ENCODE measurements around the gene USP7.
A peak's percentile ranks its signal among the peaks of the same experiment; 100 is the strongest.

USP7 gene

DNA sequence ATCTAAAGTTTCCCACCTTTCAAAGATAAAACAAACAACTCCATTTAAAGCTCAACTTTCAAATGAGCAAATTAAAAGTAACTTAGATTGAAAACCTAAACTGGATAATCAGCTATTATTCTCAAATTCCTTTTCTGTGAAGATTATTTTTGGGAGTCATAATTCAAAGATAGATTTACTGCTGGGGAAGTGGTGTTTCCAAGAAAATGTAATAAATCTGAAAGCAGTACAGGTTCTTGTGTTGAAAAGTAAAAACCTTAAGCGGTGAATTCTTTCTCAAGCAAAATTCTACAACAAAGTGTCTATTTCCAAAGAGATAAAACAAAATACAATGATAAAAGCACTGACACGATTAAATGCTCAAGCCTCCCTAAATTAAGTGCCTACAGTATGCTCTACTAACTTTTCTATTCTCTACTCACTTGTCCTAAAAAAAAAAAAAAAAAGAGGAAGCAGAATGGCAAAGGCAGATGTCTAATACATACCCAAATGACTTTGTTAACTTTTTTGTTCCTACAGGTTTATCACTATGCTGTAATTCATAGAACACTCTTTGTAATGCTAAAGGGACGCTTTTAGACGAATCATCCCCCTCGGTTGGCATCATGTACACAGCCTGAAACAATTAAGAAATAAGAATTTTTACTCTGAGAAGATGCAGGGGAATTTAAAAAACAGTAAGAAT, 47.0 kb downstream of the USP7 start:
- no peak for TF ChIP-seq GATA1 (IDR thresholded peaks at IDR 0.05; ENCODE audit: low read depth, low read length)
- no peak for TF ChIP-seq POLR2A (IDR thresholded peaks at IDR 0.05; ENCODE audit: low read length)
- DNase-seq, result no peak

DNA sequence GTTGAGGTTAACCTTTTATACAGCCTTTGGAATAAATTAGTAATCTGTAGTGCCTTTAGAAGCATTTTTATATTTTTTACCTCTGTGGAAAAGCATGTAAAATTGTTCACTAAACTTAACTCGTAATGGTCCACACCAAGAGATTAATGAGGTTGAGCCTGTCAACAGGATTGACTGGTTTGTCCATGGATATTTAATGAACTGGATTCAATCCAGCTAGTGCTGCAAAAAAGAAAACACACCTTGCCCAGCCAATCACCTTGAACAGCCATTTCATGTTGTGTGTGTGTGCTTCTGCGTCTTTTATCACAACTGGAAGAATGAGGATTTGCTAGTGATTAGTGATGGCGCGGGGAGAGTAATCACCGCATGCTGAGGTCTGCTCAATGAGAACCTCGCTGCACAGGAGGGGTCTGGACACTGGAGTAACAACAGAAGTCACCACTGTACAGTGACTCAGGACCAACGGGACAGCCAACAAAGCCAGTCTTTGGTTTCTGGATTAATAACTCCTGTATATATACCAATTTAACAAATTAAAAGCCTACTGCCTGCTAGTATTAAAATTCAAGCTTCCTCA, 47.9 kb downstream of the USP7 start:
- TF ChIP-seq POLR2A (IDR thresholded peaks at IDR 0.05; ENCODE audit: low read length) (no peak), GATA1 (IDR thresholded peaks at IDR 0.05; ENCODE audit: low read depth, low read length) (no peak)
- no peak for DNase-seq

DNA sequence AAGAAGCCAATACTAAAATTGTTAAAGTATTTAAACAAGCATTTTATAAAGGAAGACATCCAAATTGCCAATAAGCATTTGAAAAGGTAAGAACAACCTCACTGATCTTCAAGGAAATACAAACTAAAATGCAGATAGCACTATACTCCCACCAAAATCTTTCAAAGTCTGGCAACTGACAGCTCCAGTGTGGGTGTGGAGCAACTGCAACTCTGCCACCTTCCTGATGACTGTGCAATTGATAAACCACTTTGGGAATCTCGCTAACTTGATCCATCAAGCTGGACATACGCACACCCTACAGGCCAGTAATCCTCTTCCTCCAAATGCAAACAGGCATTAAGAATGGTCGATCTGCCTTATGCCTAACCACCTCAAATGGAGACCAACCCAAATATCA, 49.6 kb downstream of the USP7 start:
- no peak for TF ChIP-seq GATA1 (IDR thresholded peaks at IDR 0.05; ENCODE audit: low read depth, low read length)
- TF ChIP-seq POLR2A (IDR thresholded peaks at IDR 0.05; ENCODE audit: low read length), result no peak
- DNase-seq, result no peak

DNA sequence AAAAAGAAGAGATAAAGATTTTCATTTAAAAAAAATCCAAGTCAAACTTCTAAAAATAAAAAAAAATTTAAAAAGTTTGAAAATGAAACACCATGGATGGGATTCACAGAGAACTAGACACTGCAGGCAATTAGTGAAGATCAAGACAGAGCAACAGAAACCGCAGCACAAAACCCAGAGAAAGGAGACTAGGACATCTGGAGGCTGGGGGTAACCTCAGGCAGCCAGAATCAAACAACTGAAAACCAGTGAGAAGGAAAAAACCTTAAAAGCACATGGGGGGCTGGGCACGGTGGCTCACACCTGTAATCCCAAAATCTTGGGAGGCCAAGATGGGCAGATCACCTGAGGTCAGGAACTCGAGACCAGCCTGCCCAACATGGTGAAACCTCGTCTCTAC, 50.9 kb downstream of the USP7 start:
- no peak for DNase-seq
- TF ChIP-seq POLR2A (IDR thresholded peaks at IDR 0.05; ENCODE audit: low read length) (no peak), GATA1 (IDR thresholded peaks at IDR 0.05; ENCODE audit: low read depth, low read length) (no peak)

DNA sequence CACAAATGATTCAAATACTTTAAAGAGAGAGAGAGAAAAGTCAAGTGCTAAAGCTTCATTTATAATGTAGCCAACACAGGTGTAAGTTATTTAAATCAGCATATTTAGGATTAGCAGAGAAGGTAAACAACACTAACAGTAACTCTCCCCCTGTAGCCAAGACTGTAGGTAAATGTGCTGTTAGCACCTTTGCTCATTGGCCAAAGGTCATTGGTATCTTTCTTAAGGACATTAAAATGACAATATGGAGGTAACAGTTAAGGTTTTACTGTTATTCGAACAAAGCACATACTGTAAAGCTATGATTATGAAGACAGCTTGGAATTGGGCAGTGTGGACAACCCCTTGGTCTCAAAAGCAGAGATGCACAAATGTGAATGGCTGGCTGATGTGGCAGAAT, 52.9 kb downstream of the USP7 start:
- TF ChIP-seq GATA1 (IDR thresholded peaks at IDR 0.05; ENCODE audit: low read depth, low read length), result no peak

DNA sequence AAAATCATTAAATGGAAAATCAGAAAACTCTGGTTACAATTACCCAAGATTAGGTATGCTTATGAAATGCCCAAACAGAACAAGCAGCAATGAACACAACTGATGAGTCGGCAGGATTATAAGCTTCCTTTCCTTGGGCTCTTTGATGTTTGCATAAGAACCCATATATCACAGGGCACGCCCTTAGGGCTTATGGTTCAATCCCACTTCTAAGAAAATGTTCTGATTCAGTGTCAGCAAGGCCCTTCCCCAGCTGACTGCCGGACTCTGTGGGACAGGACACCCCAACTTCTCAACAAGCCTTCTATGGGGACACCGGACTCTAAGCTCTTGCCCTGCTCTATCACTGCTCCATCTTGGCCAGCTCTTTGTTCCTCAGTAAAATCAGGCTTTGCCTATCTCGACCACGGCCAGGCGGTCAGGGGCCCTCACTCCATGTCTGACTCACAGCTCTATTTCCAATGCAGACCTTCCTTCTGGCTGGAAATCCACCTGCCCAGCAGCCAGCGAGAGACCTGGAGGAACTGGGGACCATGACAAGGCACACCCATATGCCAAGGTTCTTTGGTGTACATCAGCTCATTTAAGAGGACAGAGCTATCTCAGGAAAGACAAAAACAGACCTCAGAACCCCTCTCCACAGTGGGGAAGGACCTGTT, 54.8 kb downstream of the USP7 start:
- no peak for TF ChIP-seq POLR2A (IDR thresholded peaks at IDR 0.05; ENCODE audit: low read length)
- TF ChIP-seq GATA1 (IDR thresholded peaks at IDR 0.05; ENCODE audit: low read depth, low read length), result no peak
- DNase-seq, result peak in 1 of 2 experiments; percentile 38

More for the DNA sequence above, 52.9 kb downstream of the USP7 start:
- no peak for DNase-seq

DNA sequence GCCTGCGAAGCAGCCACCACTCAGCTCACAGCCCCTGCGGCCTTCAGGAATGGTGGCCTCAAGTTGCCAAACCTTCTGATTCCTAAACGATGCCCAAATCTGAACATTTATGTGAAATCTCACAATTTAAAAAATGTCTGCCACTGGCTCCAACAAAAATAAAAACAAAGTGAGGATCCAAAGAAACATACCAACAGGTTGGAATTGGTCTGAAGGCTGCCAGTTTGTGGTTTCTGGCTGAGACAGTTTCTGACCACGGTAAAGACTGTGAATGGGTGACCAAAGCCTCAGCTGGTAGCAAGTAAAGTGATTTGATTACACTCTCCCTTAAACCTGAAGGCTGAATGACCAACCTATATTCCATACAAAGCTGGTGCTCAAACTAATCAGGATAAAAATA, 56.6 kb downstream of the USP7 start:
- no peak for DNase-seq
- TF ChIP-seq POLR2A (IDR thresholded peaks at IDR 0.05; ENCODE audit: low read length), result no peak
- no peak for TF ChIP-seq GATA1 (IDR thresholded peaks at IDR 0.05; ENCODE audit: low read depth, low read length)

DNA sequence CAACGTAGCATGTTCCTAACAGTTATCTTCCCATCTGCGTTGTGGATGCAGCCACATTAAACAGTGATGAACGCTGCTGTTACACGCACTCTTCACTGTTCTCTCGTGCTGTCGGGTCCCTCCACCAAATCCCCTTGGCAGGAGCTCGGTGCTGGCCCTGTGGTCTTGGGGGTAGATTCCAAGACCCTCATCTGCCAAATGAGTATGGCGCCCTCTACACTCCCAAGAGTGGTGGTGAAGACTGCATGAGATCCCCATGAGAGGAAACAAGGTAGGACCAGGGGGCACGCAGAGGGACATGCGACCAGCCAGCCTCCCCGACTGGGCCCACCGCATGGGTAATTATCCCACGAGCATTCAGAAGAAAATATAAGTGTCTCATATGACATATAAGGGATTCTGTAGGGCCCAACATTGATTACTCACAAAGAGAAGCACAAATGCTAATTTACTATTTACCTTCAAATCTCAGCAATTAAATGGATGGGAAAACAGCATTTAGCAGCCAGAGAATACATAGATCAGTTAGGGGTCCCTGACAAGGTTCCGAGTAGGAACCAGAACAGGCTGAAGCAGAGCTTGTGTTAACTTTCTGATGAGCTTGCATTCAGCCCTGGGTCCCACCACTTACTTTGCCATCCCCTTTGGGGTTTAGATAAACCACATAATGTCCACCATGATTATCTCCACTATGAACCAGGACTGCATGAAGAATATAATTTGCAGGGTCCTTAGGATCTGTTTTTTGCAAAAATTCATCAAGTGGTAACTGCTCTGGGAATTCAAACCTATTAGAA, 57.7 kb downstream of the USP7 start:
- peak in 1 of 2 experiments; percentile 21 for DNase-seq
- no peak for TF ChIP-seq GATA1 (IDR thresholded peaks at IDR 0.05; ENCODE audit: low read depth, low read length)
- TF ChIP-seq POLR2A (IDR thresholded peaks at IDR 0.05; ENCODE audit: low read length), result no peak

DNA sequence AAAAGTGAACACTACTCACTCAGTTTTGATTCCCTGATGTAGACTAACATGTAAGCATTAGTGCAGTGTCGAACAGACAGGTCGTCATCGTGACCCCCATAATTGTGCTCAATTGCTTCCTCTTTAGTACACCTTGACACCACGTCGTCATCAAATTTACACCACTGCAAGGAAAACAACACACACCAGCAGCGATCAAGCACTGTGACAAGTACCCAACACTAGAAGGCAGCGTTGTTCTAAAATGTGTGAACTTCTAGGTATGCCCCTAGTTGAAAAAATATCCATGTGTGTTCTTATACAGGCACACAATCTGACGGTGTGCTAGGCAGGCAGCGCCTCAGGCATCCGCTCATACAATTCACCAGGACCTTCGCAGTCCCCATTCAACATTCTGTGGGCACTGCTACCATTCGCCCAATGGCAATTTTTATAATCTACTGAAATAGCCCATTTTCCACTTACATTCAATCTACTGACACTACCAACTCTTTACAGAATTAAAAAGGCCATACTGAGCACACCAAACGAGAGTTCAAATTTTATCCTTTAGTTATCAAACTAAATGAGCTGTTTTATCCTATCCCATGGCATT, 58.4 kb downstream of the USP7 start:
- DNase-seq, result peak; percentile 45 to 61
- TF ChIP-seq GATA1 (IDR thresholded peaks at IDR 0.05; ENCODE audit: low read depth, low read length), result no peak
- no peak for TF ChIP-seq POLR2A (IDR thresholded peaks at IDR 0.05; ENCODE audit: low read length)

DNA sequence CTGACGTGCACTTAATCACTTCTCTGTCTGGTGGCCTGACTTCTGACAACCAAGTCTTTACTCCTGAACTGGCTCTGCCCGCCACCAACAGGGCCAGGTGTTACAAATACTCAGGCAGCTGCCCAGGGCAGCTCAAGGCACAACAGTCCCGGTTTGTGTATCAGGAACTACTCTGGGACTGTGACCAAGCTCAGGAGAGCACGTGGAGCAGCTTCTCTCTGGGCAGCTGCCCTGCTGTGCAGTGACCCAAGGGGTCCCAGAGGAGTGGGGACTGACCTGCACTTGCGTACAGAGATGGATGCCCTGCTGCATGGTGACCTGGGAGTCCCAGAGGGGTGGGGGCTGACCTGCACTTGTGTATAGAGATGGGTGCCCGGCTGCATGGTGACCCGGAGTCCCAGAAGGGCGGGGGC, 59.7 kb downstream of the USP7 start:
- DNase-seq, result no peak
- no peak for TF ChIP-seq POLR2A (IDR thresholded peaks at IDR 0.05; ENCODE audit: low read length)

DNA sequence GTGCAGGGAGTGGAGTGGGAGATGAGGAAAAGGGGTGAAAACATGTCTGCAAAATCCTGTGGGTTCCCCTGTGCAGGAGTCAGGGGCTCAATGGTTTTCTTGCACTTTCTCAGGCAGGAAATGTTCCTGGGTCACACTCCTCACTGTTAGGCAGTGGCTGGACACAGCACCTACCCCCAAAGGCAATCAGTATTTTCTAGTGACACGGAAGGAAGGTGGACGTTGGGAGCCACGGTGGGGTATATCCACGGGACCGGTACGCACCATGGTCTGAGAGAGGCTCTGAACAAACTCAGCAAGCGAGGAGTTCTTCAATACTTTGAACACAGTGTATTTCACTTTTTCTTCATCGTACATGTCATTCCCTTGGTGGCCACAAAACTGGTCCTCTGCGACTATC, 60.7 kb downstream of the USP7 start:
- no peak for DNase-seq
- TF ChIP-seq POLR2A (IDR thresholded peaks at IDR 0.05; ENCODE audit: low read length) (no peak), GATA1 (IDR thresholded peaks at IDR 0.05; ENCODE audit: low read depth, low read length) (no peak)

DNA sequence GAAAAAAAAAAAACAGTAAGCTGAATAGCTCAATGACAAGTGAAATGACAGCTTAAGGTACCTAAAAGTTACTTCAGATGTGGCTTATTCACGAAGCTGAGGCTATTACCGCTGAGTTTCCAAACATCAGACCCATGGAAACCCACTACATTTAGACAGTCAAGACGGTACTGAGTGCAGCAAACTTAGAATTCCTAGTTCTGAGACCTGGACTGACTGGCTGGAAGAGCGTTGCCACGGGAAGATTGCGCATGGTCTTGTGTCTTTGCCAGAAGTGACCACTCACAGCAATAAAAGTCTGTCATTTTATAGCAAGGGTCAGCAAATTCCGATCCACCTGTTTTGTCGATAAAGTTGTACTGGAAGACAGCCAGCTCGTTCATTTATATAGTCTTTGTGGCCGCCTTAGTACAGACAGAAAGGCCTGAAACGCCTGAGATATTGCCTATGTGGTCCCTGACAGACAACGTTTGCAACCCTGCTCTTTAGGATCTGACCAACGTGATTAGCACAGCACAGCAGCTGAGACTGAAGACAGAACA, 62.3 kb downstream of the USP7 start:
- DNase-seq, result no peak
- TF ChIP-seq POLR2A (IDR thresholded peaks at IDR 0.05; ENCODE audit: low read length) (no peak), GATA1 (IDR thresholded peaks at IDR 0.05; ENCODE audit: low read depth, low read length) (no peak)

DNA sequence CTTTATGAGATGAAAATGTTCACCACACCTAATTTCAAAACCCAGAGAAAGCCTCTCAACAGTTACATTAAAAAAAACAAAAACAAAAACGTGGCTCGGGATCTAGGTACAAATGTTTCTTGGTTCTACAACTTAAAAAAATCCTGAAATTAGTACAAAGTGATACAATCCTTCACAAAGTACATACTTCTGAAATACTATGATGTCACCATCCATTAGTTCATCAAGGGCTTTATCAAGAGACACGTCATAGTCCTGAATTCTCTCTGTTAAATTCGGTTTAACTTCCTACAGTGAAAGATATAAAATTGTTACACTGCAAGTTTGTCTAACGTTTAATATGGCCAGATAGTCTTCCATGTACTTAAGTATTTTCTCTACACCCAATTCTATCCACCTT, 63.4 kb downstream of the USP7 start:
- no peak for DNase-seq
- TF ChIP-seq POLR2A (IDR thresholded peaks at IDR 0.05; ENCODE audit: low read length) (no peak), GATA1 (IDR thresholded peaks at IDR 0.05; ENCODE audit: low read depth, low read length) (no peak)

Measured in erythroblast (primary cell).